K562 (cell line): ENCODE measurements around the gene HYAL1. TPM values are rescaled to one million over a fixed set of nuclear protein-coding genes. Genes with fewer than 3 reads are reported as not detected.
A peak's percentile ranks its signal among the peaks of the same experiment; 100 is the strongest.

Experiments used
- ATAC-seq: fragments of 200-7000 bp; cut with Tn5 transposase; 3 replicates; pipeline ENCODE4 v1.9.1; 2020; ENCODE audit warnings: moderate library complexity
- BruUV-seq: library from RNA; stranded (reverse); fragments of 400-500 nt; replicated peaks from 2 replicates; lab custom pipeline; 2021; lab: Mats Ljungman, UMichigan
- CTCF ChIA-PET: fragments of 300-600 bp; formaldehyde crosslinking; extraction: SDS; loops from one replicate; lab custom pipeline; 2021; ENCODE audit warnings: low intra/inter-chr PET ratio; lab: Yijun Ruan, JAX
- POLR2A ChIA-PET: fragments of 300-600, 350-650 bp; sonication (Branson Sonifier 250); formaldehyde crosslinking; extraction: SDS; loops from one replicate; lab custom pipeline; 2021; ENCODE audit warnings: antibody characterized with exemption, inconsistent platforms; lab: Yijun Ruan, JAX
- DNase-seq, 4 experiments: peaks; one replicate each; pipeline versions ENCODE4 v3.0.0 to v3.0.0-alpha.2; 2011 to 2018; ENCODE audit warnings: low spot score in 3 of 4, mixed read lengths in 3 of 4; ENCODE audit errors: extremely low read depth in 1 of 4
- FAIRE-seq: peaks from 2 replicates; lab custom pipeline; 2011; peaks lifted over from hg19 to GRCh38; lab: Jason Lieb, UNC
- H2AFZ ChIP-seq: 2 replicates; pipeline ENCODE4 v1.6.0; 2011; ENCODE audit warnings: low read depth, low read length, control low read depth, inconsistent platforms
- H3K27ac ChIP-seq: fragments of 200-600 bp; 3 replicates; pipeline ENCODE4 v1.8.0; 2011; ENCODE audit warnings: low read depth, mild to moderate bottlenecking, control low read depth, inconsistent platforms, low read length, moderate library complexity, mixed read lengths; ENCODE audit errors: extremely low read depth
- H3K27me3 ChIP-seq, 2 experiments: fragments of 300-600 bp in 1 of 2; 2 replicates in 1 of 2; 3 replicates in 1 of 2; pipeline versions ENCODE4 v1.6.0 to v1.8.0; 2011; ENCODE audit warnings: inconsistent platforms in 2 of 2, low read length in 2 of 2, mild to moderate bottlenecking in 1 of 2, mixed read lengths in 1 of 2, moderate library complexity in 1 of 2; ENCODE audit not compliant: control insufficient read depth in 2 of 2, insufficient read depth in 2 of 2
- H3K36me3 ChIP-seq: fragments of 300-600 bp; 3 replicates; pipeline ENCODE4 v1.8.0; 2011; ENCODE audit warnings: mild to moderate bottlenecking, low read length, inconsistent platforms; ENCODE audit not compliant: control insufficient read depth, insufficient read depth
- H3K4me1 ChIP-seq, 2 experiments: fragments of 200-600 bp in 1 of 2; replicated peaks in 1 of 2; 2 replicates in 1 of 2; 3 replicates in 1 of 2; pipeline versions ENCODE4 v1.5.1 to v1.8.0; 2011; ENCODE audit warnings: inconsistent platforms in 2 of 2, low read length in 2 of 2, mild to moderate bottlenecking in 1 of 2, mixed read lengths in 1 of 2, moderate library complexity in 1 of 2; ENCODE audit not compliant: control insufficient read depth in 2 of 2, insufficient read depth in 2 of 2
- H3K4me2 ChIP-seq: 2 replicates; pipeline ENCODE4 v1.6.1; 2011; ENCODE audit warnings: low read length, control low read depth, inconsistent platforms, mixed read lengths; ENCODE audit not compliant: insufficient read depth
- H3K4me3 ChIP-seq: fragments of 200-600 bp; sonication (generic), shearing (Covaris generic); 2 replicates; pipeline ENCODE4 v1.5.1; 2016; ENCODE audit warnings: control low read depth, inconsistent platforms
- H3K79me2 ChIP-seq: fragments of 200-600 bp; 3 replicates; pipeline ENCODE4 v1.8.0; 2011; ENCODE audit warnings: low read length, inconsistent platforms; ENCODE audit not compliant: control insufficient read depth, insufficient read depth
- H3K9ac ChIP-seq, 2 experiments: 2 replicates each; pipeline versions ENCODE4 v1.6.0 to v1.6.1; 2011; ENCODE audit warnings: low read depth in 2 of 2, low read length in 2 of 2, control low read depth in 1 of 2, inconsistent platforms in 1 of 2, mild to moderate bottlenecking in 1 of 2, mixed read lengths in 1 of 2; ENCODE audit not compliant: insufficient read depth in 1 of 2
- H3K9me1 ChIP-seq: one replicate; pipeline ENCODE4 v1.6.0; 2011; ENCODE audit warnings: inconsistent platforms, mild to moderate bottlenecking, low read length, moderate library complexity; ENCODE audit not compliant: control insufficient read depth, insufficient read depth
- H3K9me3 ChIP-seq: replicated peaks from 2 replicates; pipeline ENCODE4 v1.5.1; 2011; ENCODE audit warnings: low read depth, low read length, inconsistent platforms; ENCODE audit not compliant: control insufficient read depth, insufficient read depth
- H4K20me1 ChIP-seq: replicated peaks from 2 replicates; pipeline ENCODE4 v1.6.1; 2011; ENCODE audit warnings: low read length, inconsistent platforms, mixed read lengths; ENCODE audit not compliant: control insufficient read depth, insufficient read depth
- JUN ChIP-seq, 2 experiments: sonication (generic) in 1 of 2; formaldehyde crosslinking in 1 of 2; IDR thresholded peaks; 2 replicates each; pipeline versions ENCODE4 v1.6.1 to v1.8.0; 2012 to 2022; ENCODE audit warnings: borderline replicate concordance in 2 of 2, mild to moderate bottlenecking in 2 of 2, improper control_type of control experiment in 1 of 2, low read depth in 1 of 2, low read length in 1 of 2, missing genetic modification reagents in 1 of 2
- NFYB ChIP-seq: IDR thresholded peaks from 2 replicates; pipeline ENCODE4 v1.6.1; 2011; ENCODE audit warnings: mild to moderate bottlenecking, moderate library complexity; ENCODE audit not compliant: insufficient read length; ENCODE audit errors: extremely low read depth
- POLR2G ChIP-seq: fragments of 200-400 bp; formaldehyde crosslinking; IDR thresholded peaks from 2 replicates; pipeline ENCODE4 v1.6.1; 2017; ENCODE audit warnings: low read depth, mild to moderate bottlenecking, antibody characterized with exemption, low read length, moderate library complexity
- RFX1 ChIP-seq: fragments of 450-650 bp; IDR thresholded peaks from 2 replicates; pipeline ENCODE4 v1.6.1; 2016; ENCODE audit warnings: mild to moderate bottlenecking, moderate library complexity
- SIX5 ChIP-seq, 2 experiments: IDR thresholded peaks; 2 replicates each; pipeline ENCODE4 v1.6.1; 2011; ENCODE audit warnings: low read length in 2 of 2, borderline replicate concordance in 1 of 2, low read depth in 1 of 2, mild to moderate bottlenecking in 1 of 2, moderate library complexity in 1 of 2; ENCODE audit not compliant: insufficient read depth in 1 of 2
- XRCC4 ChIP-seq: IDR thresholded peaks from one replicate; pipeline ENCODE4 v1.6.1; 2011; ENCODE audit not compliant: insufficient read depth, insufficient read length; ENCODE audit errors: extremely low read depth
- ZNF140 ChIP-seq: fragments of 250-450 bp; sonication (Bioruptor Pico); IDR thresholded peaks from 2 replicates; pipeline ENCODE4 v1.8.0; 2021; ENCODE audit warnings: moderate library complexity, mild to moderate bottlenecking, inconsistent platforms
- ZNF76 ChIP-seq: fragments of 250-450 bp; sonication (Bioruptor Pico); IDR thresholded peaks from 2 replicates; pipeline ENCODE4 v1.4.0; 2020; ENCODE audit warnings: mild to moderate bottlenecking, moderate library complexity, borderline replicate concordance
- WGBS: fragments of 100-300 bp; shearing (Covaris generic); methylation state at CpG from one replicate; pipeline ENCODE4 v1.1.6; 2016; ENCODE audit warnings: low coverage, mixed read lengths; ENCODE audit not compliant: insufficient coverage; ENCODE audit errors: missing lambda C conversion rate; 5-methylcytosine and 5-hydroxymethylcytosine counted together
- in situ Hi-C: fragments of 300-500 bp; cut with MboI; formaldehyde crosslinking; loops from 4 replicates; pipeline ENCODE4 v1.15.0; 2018; ENCODE audit warnings: inconsistent platforms, mixed read lengths
- intact Hi-C: fragments of 100-400 bp; cut with micrococcal nuclease; formaldehyde crosslinking; loops from 2 replicates; pipeline ENCODE4 v1.14.2; 2022
- polyA plus RNA-seq, 8 experiments: library from polyadenylated mRNA; depleted of rRNA in 4 of 8; stranded (reverse) in 5 of 8; unstranded in 3 of 8; fragments of >200 nt; fragmentation: Nextera tagmentation in 2 of 8; fragmentation: Illumina TruSeq in 1 of 8; extraction: Ambion mirVana in 2 of 8; extraction: Trizol in 1 of 8; gene quantifications; 2 replicates each; pipeline versions ENCODE4 v1.2.1 to v1.2.3, GENCODE V29; 2011 to 2014; ENCODE audit warnings: inconsistent platforms in 1 of 8, missing spikeins in 1 of 8
- total RNA-seq, 7 experiments: library from RNA; depleted of rRNA in 6 of 7; stranded (reverse); fragments of >200 nt in 6 of 7; fragmentation: Illumina TruSeq in 2 of 7; extraction: Trizol in 2 of 7; gene quantifications; 2 replicates each; pipeline versions ENCODE4 v1.2.1 to v1.2.3, GENCODE V29; 2011 to 2021; ENCODE audit warnings: low replicate concordance in 1 of 7
- TF ChIP-seq, protein P1 (sequence below): fragments of 250-450 bp; sonication (Bioruptor Pico); IDR thresholded peaks from 2 replicates; pipeline ENCODE4 v1.9.0; 2021; ENCODE audit warnings: mild to moderate bottlenecking, inconsistent platforms
- TF ChIP-seq, protein P2 (sequence below), 2 experiments: fragments of 450-650 bp; IDR thresholded peaks; 2 replicates each; pipeline ENCODE4 v1.6.1; 2018; ENCODE audit warnings: mild to moderate bottlenecking in 2 of 2, low read depth in 1 of 2; ENCODE audit not compliant: partially characterized antibody in 2 of 2
- TF ChIP-seq, protein P3 (sequence below), 3 experiments: fragments of 200-800 bp in 1 of 3; sonication (Bioruptor generic) in 1 of 3; sonication (generic) in 1 of 3; formaldehyde crosslinking in 1 of 3; IDR thresholded peaks; 2 replicates each; pipeline versions ENCODE4 v1.6.1 to v1.8.0; 2016 to 2022; ENCODE audit warnings: mild to moderate bottlenecking in 2 of 3, missing compliant biosample characterization in 2 of 3, missing genetic modification characterization in 2 of 3, missing genetic modification reagents in 1 of 3

The HYAL1 gene
- total and polyA plus RNA-seq, 9 of the 15 experiments (the other 6 are each of a cell fraction or from before 2014, with no cell fraction given), result 1.4 to 8.5 (median 4.7) TPM

DNA sequence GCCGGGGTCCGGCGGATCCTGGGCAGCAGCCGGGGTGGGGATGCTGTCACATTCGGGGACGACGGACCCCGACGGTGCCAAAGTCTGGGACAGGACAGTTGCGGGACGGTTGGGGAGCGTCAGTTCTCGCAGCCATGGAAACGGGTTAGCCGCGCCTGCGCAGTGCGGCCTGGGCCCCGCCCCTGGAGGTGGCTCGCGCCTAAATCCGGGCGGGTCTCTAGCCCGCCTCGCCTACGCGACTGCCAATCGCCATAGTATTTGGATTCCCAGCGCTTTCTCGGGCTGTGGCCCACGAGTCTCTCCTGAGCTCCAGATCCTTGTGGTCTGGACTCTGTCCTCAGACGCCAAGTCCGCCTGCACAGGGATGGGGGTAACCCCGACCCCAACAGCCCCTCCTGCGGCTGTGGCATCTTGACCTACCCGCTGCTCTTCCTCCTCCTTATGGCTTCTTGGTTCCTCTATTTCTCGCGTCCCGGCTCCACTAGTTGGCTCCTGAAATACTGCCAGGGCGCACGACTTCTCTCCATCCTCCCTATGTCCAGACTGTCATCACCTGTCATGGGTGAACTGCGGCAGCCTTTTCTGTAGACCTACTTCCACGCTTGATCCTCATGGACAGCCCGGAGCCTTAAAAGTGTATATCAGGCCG, 42.3 kb upstream of the HYAL1 start, which contains the start of gene ZMYND10:
TSS of gene ZMYND10 (minus strand) at position 147 of the 649 bp plus-strand sequence. CDS start 153 bp downstream, outside the sequence.
- H3K79me2 ChIP-seq, result peaks cover 18% of the 10 kb centered on the region; the same call in 2 of the 3 replicates
- 55% methylated on average over 14 of the region's 45 CpGs for WGBS
- H3K9me1 ChIP-seq, result peaks cover 3% of the 10 kb centered on the region
- H4K20me1 ChIP-seq, result no peaks in the 10 kb centered on the region
- ChIA-PET POLR2A (interaction anchor here (0.7 kb wide), 1 partner anchor 254 kb away, joined by 3 read pairs; no protein-coding TSS in a partner anchor), CTCF (interaction anchor here (0.7 to 1.3 kb wide), 2 partner anchors 197 to 230 kb away, joined by 3 to 4 read pairs; no protein-coding TSS in a partner anchor)
- intact Hi-C loops, result loop anchor here (5.0 kb wide), 1 partner anchor 197 kb away; no protein-coding TSS in a partner anchor
- no TSS peak for BruUV-seq
- H2AFZ ChIP-seq, result no peak within 1 kb of the TSS
- H3K4me1 ChIP-seq, result peaks cover 18 to 54% of the 10 kb centered on the region in 2 experiments; a peak in 4 of 5 replicates
- H3K27me3 ChIP-seq, result no peaks in the 10 kb centered on the region
- peak within 1 kb of the TSS; percentile 11; the same call in 1 of the 2 replicates for H3K4me2 ChIP-seq
- DNase-seq (peak; percentile 61 to 78 (median 69)), ATAC-seq (peak; percentile 38; the same call in 2 of the 3 replicates), FAIRE-seq (no peak)
- H3K36me3 ChIP-seq, result peaks cover 19% of the 10 kb centered on the region; the same call in 2 of the 3 replicates
- no peak within 1 kb of the TSS for H3K27ac ChIP-seq
- H3K9ac ChIP-seq, result peak within 1 kb of the TSS in 1 of 2 experiments; percentile 79; a peak in 2 of 4 replicates
- in situ Hi-C loops, result no loop called here
- no peaks in the 10 kb centered on the region; the same call in 1 of the 2 replicates for H3K9me3 ChIP-seq
- no peak within 1 kb of the TSS for H3K4me3 ChIP-seq
- TF ChIP-seq ZNF140 (CRISPR knock-in tag) (no peak), NFYB (no peak), XRCC4 (no peak), JUN (IDR thresholded peaks at IDR 0.05; ENCODE audit: borderline replicate concordance, low read depth, low read length) (no peak), JUN (CRISPR knock-in tag; IDR thresholded peaks at IDR 0.05; ENCODE audit: borderline replicate concordance) (no peak), SIX5 (IDR thresholded peaks at IDR 0.05; ENCODE audit: borderline replicate concordance in 1 of 2, insufficient read depth in 1 of 2, low read depth in 1 of 2, low read length in 2 of 2) (no peak), POLR2G (peak; percentile 34; the same call in 1 of the 2 replicates), RFX1 (peak; percentile 82; the same call in 1 of the 2 replicates), ZNF76 (CRISPR knock-in tag) (no peak)
- TF ChIP-seq, protein P1, sequence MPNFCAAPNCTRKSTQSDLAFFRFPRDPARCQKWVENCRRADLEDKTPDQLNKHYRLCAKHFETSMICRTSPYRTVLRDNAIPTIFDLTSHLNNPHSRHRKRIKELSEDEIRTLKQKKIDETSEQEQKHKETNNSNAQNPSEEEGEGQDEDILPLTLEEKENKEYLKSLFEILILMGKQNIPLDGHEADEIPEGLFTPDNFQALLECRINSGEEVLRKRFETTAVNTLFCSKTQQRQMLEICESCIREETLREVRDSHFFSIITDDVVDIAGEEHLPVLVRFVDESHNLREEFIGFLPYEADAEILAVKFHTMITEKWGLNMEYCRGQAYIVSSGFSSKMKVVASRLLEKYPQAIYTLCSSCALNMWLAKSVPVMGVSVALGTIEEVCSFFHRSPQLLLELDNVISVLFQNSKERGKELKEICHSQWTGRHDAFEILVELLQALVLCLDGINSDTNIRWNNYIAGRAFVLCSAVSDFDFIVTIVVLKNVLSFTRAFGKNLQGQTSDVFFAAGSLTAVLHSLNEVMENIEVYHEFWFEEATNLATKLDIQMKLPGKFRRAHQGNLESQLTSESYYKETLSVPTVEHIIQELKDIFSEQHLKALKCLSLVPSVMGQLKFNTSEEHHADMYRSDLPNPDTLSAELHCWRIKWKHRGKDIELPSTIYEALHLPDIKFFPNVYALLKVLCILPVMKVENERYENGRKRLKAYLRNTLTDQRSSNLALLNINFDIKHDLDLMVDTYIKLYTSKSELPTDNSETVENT (CRISPR knock-in tag), result no peak
- TF ChIP-seq, protein P2, sequence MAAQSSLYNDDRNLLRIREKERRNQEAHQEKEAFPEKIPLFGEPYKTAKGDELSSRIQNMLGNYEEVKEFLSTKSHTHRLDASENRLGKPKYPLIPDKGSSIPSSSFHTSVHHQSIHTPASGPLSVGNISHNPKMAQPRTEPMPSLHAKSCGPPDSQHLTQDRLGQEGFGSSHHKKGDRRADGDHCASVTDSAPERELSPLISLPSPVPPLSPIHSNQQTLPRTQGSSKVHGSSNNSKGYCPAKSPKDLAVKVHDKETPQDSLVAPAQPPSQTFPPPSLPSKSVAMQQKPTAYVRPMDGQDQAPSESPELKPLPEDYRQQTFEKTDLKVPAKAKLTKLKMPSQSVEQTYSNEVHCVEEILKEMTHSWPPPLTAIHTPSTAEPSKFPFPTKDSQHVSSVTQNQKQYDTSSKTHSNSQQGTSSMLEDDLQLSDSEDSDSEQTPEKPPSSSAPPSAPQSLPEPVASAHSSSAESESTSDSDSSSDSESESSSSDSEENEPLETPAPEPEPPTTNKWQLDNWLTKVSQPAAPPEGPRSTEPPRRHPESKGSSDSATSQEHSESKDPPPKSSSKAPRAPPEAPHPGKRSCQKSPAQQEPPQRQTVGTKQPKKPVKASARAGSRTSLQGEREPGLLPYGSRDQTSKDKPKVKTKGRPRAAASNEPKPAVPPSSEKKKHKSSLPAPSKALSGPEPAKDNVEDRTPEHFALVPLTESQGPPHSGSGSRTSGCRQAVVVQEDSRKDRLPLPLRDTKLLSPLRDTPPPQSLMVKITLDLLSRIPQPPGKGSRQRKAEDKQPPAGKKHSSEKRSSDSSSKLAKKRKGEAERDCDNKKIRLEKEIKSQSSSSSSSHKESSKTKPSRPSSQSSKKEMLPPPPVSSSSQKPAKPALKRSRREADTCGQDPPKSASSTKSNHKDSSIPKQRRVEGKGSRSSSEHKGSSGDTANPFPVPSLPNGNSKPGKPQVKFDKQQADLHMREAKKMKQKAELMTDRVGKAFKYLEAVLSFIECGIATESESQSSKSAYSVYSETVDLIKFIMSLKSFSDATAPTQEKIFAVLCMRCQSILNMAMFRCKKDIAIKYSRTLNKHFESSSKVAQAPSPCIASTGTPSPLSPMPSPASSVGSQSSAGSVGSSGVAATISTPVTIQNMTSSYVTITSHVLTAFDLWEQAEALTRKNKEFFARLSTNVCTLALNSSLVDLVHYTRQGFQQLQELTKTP (IDR thresholded peaks at IDR 0.05; ENCODE audit: low read depth in 1 of 2, partially characterized antibody in 2 of 2), result no peak
- TF ChIP-seq, protein P3, sequence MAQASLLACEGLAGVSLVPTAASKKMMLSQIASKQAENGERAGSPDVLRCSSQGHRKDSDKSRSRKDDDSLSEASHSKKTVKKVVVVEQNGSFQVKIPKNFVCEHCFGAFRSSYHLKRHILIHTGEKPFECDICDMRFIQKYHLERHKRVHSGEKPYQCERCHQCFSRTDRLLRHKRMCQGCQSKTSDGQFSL (CRISPR knock-in tag; IDR thresholded peaks at IDR 0.05), result no peak
- TF ChIP-seq, protein P3 (tag; IDR thresholded peaks at IDR 0.05), result no peak
